ENCODE results near the gene SPI1.
"Not testable (repeated sequence)": the region's sequence is repeated elsewhere in the genome, so short reads cannot be mapped to it uniquely, and the experiment has no call there.

Gene SPI1

DNA sequence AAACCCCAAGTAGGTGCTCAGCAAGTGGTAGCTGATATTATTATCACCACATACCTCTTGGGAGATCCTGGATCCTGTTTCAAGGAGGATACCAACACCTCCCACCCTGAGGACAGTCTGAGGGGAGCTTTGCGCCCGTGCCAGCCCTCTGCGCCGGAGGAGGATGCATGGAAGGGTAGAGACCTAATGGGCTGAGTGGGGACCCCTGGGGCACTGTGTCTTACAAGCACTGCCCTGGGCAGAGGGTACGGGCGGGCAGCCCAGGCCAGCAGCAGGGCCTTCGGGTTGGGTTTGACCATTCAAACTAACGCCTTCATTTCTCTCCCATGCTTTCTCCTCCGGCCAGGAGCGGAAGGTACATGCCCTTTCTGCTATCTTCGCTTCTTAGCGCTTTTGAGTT, 52.1 kb downstream of the SPI1 start:
- TF ChIP-seq, protein P1, sequence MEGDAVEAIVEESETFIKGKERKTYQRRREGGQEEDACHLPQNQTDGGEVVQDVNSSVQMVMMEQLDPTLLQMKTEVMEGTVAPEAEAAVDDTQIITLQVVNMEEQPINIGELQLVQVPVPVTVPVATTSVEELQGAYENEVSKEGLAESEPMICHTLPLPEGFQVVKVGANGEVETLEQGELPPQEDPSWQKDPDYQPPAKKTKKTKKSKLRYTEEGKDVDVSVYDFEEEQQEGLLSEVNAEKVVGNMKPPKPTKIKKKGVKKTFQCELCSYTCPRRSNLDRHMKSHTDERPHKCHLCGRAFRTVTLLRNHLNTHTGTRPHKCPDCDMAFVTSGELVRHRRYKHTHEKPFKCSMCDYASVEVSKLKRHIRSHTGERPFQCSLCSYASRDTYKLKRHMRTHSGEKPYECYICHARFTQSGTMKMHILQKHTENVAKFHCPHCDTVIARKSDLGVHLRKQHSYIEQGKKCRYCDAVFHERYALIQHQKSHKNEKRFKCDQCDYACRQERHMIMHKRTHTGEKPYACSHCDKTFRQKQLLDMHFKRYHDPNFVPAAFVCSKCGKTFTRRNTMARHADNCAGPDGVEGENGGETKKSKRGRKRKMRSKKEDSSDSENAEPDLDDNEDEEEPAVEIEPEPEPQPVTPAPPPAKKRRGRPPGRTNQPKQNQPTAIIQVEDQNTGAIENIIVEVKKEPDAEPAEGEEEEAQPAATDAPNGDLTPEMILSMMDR (IDR thresholded peaks at IDR 0.05; ENCODE audit: borderline replicate concordance, insufficient read depth, low read depth, low read length), result no peak
- H3K4me3 ChIP-seq (ENCODE audit: low read depth, low read length), result no peak overlapping the region

DNA sequence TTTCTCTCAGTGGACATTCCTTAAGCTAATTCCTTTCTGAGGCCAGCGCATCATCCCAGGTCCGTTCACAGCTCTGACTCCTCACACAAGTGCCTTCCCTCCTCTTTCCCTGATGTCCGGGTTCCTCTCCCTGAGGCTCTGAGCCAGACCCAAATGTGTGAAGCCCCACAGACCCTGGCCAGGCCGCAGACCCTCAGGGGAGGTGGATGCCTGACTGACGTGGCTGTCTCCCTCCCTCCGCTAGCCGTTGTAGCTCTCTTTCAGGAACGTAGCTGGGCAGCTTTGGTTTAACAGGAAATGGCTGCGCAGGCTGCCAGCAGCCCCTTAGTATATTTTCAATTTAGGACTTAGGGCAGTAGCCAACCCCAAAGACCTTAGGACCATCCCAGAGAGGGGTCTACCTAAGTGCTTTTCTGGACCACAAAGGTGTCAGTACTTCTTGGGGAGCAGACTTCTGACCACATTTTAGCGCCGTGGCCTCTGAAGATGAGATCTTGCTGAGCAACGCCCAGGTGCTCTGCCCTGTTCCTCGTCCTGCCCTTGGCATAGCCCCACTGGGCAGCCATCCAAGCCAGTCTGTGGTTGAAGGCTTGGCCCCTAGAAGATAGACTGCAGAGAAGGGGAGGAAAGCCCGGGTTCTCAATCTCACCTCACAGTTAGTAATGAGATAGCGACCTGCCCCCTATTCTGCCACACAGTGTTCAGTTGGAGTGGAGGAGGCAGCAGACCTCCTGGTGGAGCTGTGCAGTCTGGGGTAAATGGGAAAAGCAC, 52.9 kb downstream of the SPI1 start:
- H3K4me3 ChIP-seq (ENCODE audit: low read depth, low read length), result no peak overlapping the region
- TF ChIP-seq, protein P1 (IDR thresholded peaks at IDR 0.05; ENCODE audit: borderline replicate concordance, insufficient read depth, low read depth, low read length), result no peak

DNA sequence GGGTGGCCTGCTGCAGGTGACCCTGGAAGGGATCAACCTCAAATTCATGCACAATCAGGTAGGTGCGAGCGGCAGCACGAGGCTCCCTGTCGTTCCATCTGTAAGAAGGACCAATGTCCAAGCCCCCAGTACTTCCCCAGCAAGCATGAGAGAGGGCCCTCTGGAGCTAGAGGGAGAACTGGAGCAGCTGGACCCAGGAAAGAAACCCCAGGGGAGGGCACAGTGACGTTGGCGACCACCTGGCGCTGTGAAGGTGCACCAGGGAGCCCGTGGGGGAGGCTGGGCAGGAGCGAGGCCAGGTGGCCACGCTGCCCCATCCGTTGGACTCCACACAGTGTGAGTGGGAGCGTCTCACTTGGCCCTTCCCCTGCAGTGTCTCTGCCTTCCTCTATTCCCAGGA, 53.8 kb downstream of the SPI1 start:
- H3K4me3 ChIP-seq (ENCODE audit: low read depth, low read length), result no peak overlapping the region

DNA sequence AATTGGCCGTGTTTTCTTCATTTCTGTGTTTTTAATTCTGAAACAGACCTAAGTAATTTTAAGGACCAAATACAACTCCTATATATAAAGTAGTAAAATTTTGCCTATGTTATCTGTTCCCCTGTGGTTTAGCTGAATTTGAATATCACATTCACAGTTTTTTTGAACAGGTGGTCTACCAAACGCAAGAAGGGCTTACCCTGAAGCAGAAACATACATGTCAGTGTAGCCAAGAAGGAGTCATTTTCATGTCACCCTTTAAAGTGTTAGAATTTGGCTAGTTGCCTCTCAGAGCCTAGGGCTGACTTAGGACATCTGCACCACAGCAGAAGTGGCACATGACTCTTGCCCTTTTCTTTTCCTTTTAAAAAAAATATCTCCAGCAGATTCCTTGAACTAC, 60.2 kb downstream of the SPI1 start:
- no peak overlapping the region for H3K4me3 ChIP-seq (ENCODE audit: low read depth, low read length)
- TF ChIP-seq, protein P1 (IDR thresholded peaks at IDR 0.05; ENCODE audit: borderline replicate concordance, insufficient read depth, low read depth, low read length), result no peak

More for the DNA sequence above, 53.8 kb downstream of the SPI1 start:
- TF ChIP-seq, protein P1 (IDR thresholded peaks at IDR 0.05; ENCODE audit: borderline replicate concordance, insufficient read depth, low read depth, low read length), result no peak

DNA sequence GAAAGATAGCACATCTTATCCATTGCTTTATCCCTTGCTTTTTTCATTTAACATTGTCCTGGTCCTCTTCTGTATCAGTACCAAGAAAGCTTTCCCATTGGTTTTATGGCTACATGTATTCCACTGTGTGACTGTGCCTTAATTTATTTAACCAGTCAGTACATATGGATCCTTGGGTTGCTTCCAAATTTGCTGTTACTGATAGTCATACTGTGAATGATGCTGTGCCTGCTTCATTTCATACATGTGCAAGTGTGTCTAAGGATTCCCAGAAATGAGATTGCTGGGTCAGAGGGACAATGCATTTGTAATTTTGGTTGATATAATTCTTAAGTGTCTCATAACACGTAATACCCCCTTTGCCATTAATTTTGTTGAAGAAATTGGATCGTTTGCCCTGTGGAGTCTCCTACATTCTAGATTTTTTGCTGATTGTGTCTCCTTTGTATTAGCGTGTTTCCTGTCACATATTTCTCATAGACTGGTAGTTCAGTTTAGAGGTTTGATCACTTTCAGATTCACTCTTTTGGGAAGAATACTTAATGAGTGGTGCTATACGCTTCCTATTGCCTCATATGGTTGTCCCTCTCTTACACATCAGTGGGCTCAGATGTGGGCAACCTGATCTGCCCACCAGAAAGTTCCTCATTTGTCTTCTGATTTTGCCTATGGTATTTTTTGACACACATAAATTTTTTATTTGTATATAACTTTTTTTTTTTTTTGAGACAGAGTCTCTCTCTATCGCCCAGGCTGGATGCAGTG, 61.1 kb downstream of the SPI1 start:
- no peak overlapping the region for H3K4me3 ChIP-seq (ENCODE audit: low read depth, low read length)
- TF ChIP-seq, protein P1 (IDR thresholded peaks at IDR 0.05; ENCODE audit: borderline replicate concordance, insufficient read depth, low read depth, low read length), result no peak

DNA sequence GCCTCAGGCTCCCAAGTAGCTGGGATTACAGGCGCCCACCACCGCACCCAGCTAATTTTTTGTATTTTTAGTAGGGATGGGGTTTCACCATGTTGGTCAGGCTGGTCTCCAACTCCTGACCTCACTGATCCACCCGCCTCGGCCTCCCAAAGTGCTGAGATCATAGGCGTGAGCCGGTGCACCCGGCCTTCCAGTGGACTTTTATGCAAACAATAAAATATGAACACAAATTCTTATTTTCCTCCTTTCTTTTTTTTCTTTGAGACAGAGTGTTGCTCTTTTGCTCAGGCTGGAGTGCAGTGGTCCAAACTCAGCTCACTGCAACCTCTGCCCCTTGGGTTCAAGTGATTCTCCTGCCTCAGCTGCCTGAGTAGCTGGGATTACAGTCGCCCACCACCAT, 61.8 kb downstream of the SPI1 start:
- H3K4me3 ChIP-seq (ENCODE audit: low read depth, low read length), result not testable (repeated sequence)

DNA sequence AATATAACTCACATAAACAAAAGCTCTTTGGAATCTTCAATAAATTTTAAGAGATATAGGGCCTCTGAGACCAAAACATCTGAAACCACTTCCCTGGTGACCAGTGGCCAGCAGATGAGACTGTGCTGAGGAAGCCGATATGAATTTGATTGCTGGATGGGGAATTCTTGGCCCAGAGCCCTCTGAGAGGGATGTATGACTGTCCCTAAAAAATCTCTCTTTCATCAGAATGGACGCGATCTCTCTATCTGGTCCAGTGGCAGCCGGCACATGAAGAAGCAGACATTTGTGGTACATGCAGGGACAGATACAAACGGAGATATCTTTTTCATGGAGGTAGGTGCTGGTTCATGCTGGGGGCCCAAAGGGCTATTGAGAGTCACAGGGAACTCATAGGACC, 63.4 kb downstream of the SPI1 start:
- TF ChIP-seq, protein P1 (IDR thresholded peaks at IDR 0.05; ENCODE audit: borderline replicate concordance, insufficient read depth, low read depth, low read length), result no peak

More for the DNA sequence above, 63.4 kb downstream of the SPI1 start:
- no peak overlapping the region for H3K4me3 ChIP-seq (ENCODE audit: low read depth, low read length)

All from GM12875 (cell line).